ENCODE data around the gene HOXB9. TPM values are rescaled to one million over a fixed set of nuclear protein-coding genes. Genes with fewer than 3 reads are reported as not detected.

HOXB9 gene
- total and polyA plus RNA-seq, 2 donors (not counting 3 experiments of a cell fraction or from before 2014, with no cell fraction given): 0.79 to 1.1 TPM

- no peak for DNase-seq (ENCODE audit: low read depth, low spot score)
Measured at GRCh38 chr17:48588528-48588927, 37.6 kb downstream of the HOXB9 start.

More at GRCh38 chr17:48588528-48588927, 37.6 kb downstream of the HOXB9 start:
- Histone ChIP-seq H3K9me3 (replicated peaks; ENCODE audit: control insufficient read depth, insufficient read depth, low read length) (no peaks in the 10 kb centered on the region), H3K9ac (replicated peaks; ENCODE audit: extremely low read depth, insufficient read depth, low read length) (no peak overlapping the region), H3K9me1 (replicated peaks; ENCODE audit: control insufficient read depth, extremely low read depth, insufficient read depth, low read length) (no peaks in the 10 kb centered on the region), H3K79me2 (ENCODE audit: control insufficient read depth, insufficient read depth, low read length) (peaks cover 37% of the 10 kb centered on the region), H2AFZ (ENCODE audit: low read depth, low read length) (no peak overlapping the region), H3K4me2 (ENCODE audit: insufficient read depth, low read length) (no peak overlapping the region), H3K4me3 (replicated peaks in 1 of 3; ENCODE audit: insufficient read depth in 1 of 3, low read depth in 1 of 3, low read length in 3 of 3) (no peak overlapping the region), H3K27me3 (ENCODE audit: control insufficient read depth in 2 of 2, insufficient read depth in 2 of 2, low read length in 2 of 2) (no peaks in the 10 kb centered on the region), H3K36me3 (ENCODE audit: control insufficient read depth in 2 of 2, extremely low read depth in 1 of 2, insufficient read depth in 2 of 2, low read length in 2 of 2) (peaks cover 0 to 8% of the 10 kb centered on the region in 2 experiments), H4K20me1 (replicated peaks; ENCODE audit: control insufficient read depth, extremely low read depth, insufficient read depth, low read length) (no peaks in the 10 kb centered on the region), H3K27ac (ENCODE audit: insufficient read depth, low read depth, low read length) (no peak overlapping the region), H3K4me1 (ENCODE audit: control insufficient read depth, extremely low read depth, insufficient read depth, low read length) (peaks cover 41% of the 10 kb centered on the region)
- no TSS peak for BruUV-seq (replicated peaks)
- dilution Hi-C loops (cut with MboI; ENCODE audit: extremely low pct_ligation_motif_present, low sequenced_read_pairs): no loop called here
- TF ChIP-seq FOS (IDR thresholded peaks at IDR 0.05; ENCODE audit: borderline replicate concordance, insufficient read depth, low read length) (no peak), CTCF (IDR thresholded peaks at IDR 0.05; ENCODE audit: extremely low read depth in 1 of 2, insufficient read depth in 1 of 2, low read depth in 1 of 2, low read length in 2 of 2) (no peak), POLR2A (IDR thresholded peaks at IDR 0.05; ENCODE audit: low read depth, low read length) (no peak), MAX (IDR thresholded peaks at IDR 0.05; ENCODE audit: insufficient read depth, insufficient read length) (no peak), EZH2 (IDR thresholded peaks at IDR 0.05; ENCODE audit: borderline replicate concordance, low read depth, low read length, severe bottlenecking) (no peak), JUN (IDR thresholded peaks at IDR 0.05; ENCODE audit: borderline replicate concordance, insufficient read depth, insufficient read length, low read depth) (no peak), MYC (IDR thresholded peaks at IDR 0.05; ENCODE audit: low read depth, low read length) (no peak), POLR2AphosphoS5 (IDR thresholded peaks at IDR 0.05; ENCODE audit: insufficient read depth, low read depth, low read length) (no peak), GATA2 (IDR thresholded peaks at IDR 0.05; ENCODE audit: insufficient read depth, insufficient read length, low read depth, low read length) (no peak)
- peak; percentile 55 for FAIRE-seq
- intact Hi-C loops (cut with micrococcal nuclease): no loop called here
- POLR2A ChIA-PET: no interaction called here
- CTCF ChIA-PET: interaction anchor here (1.1 to 2.3 kb wide), 11 partner anchors 9 to 373 kb away, joined by 3 to 22 read pairs (median 4); no protein-coding TSS in a partner anchor

Measured in endothelial cell of umbilical vein (primary cell).